T-cell (primary cell): ENCODE data around the gene TLE7. TPM values are rescaled to one million over a fixed set of nuclear protein-coding genes. Genes with fewer than 3 reads are reported as not detected.

Experiments
- ATAC-seq, 4 experiments: fragments of 200-7000 bp in 3 of 4; fragments of 150-1000 bp in 1 of 4; cut with Tn5 transposase; replicated peaks in 1 of 4; 1 replicate in 3 of 4; 2 replicates in 1 of 4; pipeline ENCODE4 v1.10.0; 2021; ENCODE audit warnings: moderate library complexity in 3 of 4, mild to moderate bottlenecking in 2 of 4, moderate number of reproducible peaks in 1 of 4
- CTCF ChIA-PET, 2 donors: fragments of 300-600 bp; sonication (Branson Sonifier 250); formaldehyde crosslinking; loops; one replicate each; lab custom pipeline; 2022; ENCODE audit warnings: antibody characterized with exemption in 2 of 2; lab: Charles Lee
- POLR2A ChIA-PET, 2 donors: fragments of 300-600 bp; sonication (Branson Sonifier 250); formaldehyde crosslinking; loops; one replicate each; lab custom pipeline; 2022; ENCODE audit warnings: antibody characterized with exemption in 2 of 2; lab: Charles Lee
- DNase-seq, 35 experiments: peaks; one replicate each; pipeline versions ENCODE4 v3.0.0 to v3.0.0-alpha.2; 2013 to 2023
- H3K27ac ChIP-seq: one replicate; pipeline ENCODE4 v1.5.1; 2013; ENCODE audit warnings: low read length
- H3K27me3 ChIP-seq, 2 experiments: replicated peaks in 1 of 2; 1 replicate in 1 of 2; 2 replicates in 1 of 2; pipeline versions ENCODE4 v1.6.1 to v1.7.0; 2013; ENCODE audit warnings: low read length in 1 of 2, mixed read lengths in 1 of 2; ENCODE audit not compliant: control insufficient read depth in 2 of 2, insufficient read depth in 2 of 2; ENCODE audit errors: extremely low read depth in 1 of 2
- H3K36me3 ChIP-seq, 2 donors: 1 replicate in 1 of 2; 2 replicates in 1 of 2; pipeline versions ENCODE4 v1.6.1 to v1.7.0; 2013; ENCODE audit warnings: low read length in 1 of 2; ENCODE audit not compliant: control insufficient read depth in 2 of 2, insufficient read depth in 1 of 2; ENCODE audit errors: extremely low read depth in 1 of 2
- H3K4me1 ChIP-seq, 2 experiments: 1 replicate in 1 of 2; 2 replicates in 1 of 2; pipeline versions ENCODE4 v1.6.1 to v1.7.0; 2013; ENCODE audit warnings: low read length in 2 of 2, mixed read lengths in 1 of 2; ENCODE audit not compliant: insufficient read depth in 2 of 2, control insufficient read depth in 1 of 2; ENCODE audit errors: extremely low read depth in 1 of 2
- H3K4me3 ChIP-seq, 2 donors: 1 replicate in 1 of 2; 2 replicates in 1 of 2; pipeline versions ENCODE4 v1.5.1 to v1.7.0; 2013; ENCODE audit warnings: mild to moderate bottlenecking in 2 of 2, low read length in 1 of 2, moderate library complexity in 1 of 2; ENCODE audit not compliant: control insufficient read depth in 1 of 2; ENCODE audit errors: extremely low read depth in 1 of 2
- H3K9me3 ChIP-seq: 2 replicates; pipeline ENCODE4 v1.7.0; 2013
- H3K27ac Mint-ChIP-seq, 2 donors: one replicate each; pipeline ENCODE4 v1.8.0; 2020 to 2021; ENCODE audit warnings: mild to moderate bottlenecking in 2 of 2, mixed read lengths in 2 of 2
- H3K27me3 Mint-ChIP-seq, 2 donors: one replicate each; pipeline ENCODE4 v1.8.0; 2021 to 2022; ENCODE audit warnings: mixed read lengths in 2 of 2
- H3K36me3 Mint-ChIP-seq: one replicate; pipeline ENCODE4 v1.8.0; 2021; ENCODE audit warnings: mixed read lengths
- H3K4me1 Mint-ChIP-seq, 3 donors: one replicate each; pipeline ENCODE4 v1.8.0; 2020 to 2022; ENCODE audit warnings: mixed read lengths in 3 of 3, mild to moderate bottlenecking in 1 of 3
- H3K4me3 Mint-ChIP-seq, 3 donors: one replicate each; pipeline ENCODE4 v1.8.0; 2020 to 2022; ENCODE audit warnings: mild to moderate bottlenecking in 3 of 3, mixed read lengths in 3 of 3, moderate library complexity in 3 of 3
- H3K9me3 Mint-ChIP-seq, 3 donors: one replicate each; pipeline ENCODE4 v1.8.0; 2020 to 2022; ENCODE audit warnings: mixed read lengths in 3 of 3
- WGBS: methylation state at CpG from one replicate; pipeline ENCODE4 v1.1.5; 2013; ENCODE audit warnings: missing lambda C conversion rate; ENCODE audit not compliant: insufficient coverage; 5-methylcytosine and 5-hydroxymethylcytosine counted together
- total RNA-seq, 35 experiments: library from RNA in 6 of 35; stranded (reverse) in 6 of 35; fragments of 120-200 nt in 1 of 35; gene quantifications; one replicate each; pipeline versions ENCODE4 v1.2.1 to v1.2.4 and lab custom pipeline; 2013 to 2026

Gene TLE7
- total RNA-seq, 5 donors from 2014 or later (not counting 1 experiment from before 2014, with no cell fraction given), result not detected

DNA sequence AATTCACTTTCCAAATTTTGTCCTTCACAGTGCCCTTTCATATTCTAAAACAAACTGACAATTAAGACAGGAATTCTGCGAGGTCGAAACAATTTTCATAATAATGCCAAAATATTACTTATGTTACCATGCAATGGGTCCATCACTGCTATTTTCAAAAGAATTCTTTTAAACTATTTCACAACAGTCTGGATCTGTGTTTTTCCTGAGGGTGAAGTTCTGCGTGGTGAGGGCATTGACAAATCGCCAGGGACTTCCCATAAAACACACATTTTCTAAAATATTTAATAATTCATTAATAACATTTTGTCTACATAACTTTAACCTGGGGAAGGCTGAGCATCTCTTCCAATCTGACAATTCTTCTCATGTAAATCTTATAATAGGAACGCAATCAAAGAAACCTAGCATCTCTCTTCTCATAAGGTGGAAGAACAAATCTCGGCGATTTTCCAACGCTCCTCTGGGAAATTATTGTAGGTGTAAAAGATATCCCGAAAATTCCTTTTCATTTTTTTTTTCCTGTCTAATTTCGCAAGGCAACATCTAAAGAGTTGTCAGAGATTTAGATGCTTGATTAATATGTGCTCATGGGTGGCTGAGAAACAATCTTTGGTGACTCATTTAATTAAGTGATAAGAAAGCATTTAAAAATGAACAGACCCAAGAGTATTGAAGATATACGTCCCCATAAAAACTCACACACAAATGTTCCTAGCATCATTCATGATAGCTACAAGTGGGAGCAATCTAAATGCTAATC is 41.9 kb downstream of the TLE7 start:
- no CpG with 5 or more reads among the region's 11 CpGs for WGBS
- ChIA-PET POLR2A (no interaction called here), CTCF (no interaction called here)
- no peak overlapping the region for H3K4me3 Mint-ChIP-seq
- peaks cover 15 to 38% of the 10 kb centered on the region in 2 donors for H3K27me3 Mint-ChIP-seq
- H3K4me3 ChIP-seq, result no peak overlapping the region
- no peaks in the 10 kb centered on the region for H3K36me3 Mint-ChIP-seq
- no peak for DNase-seq
- no peak overlapping the region for H3K27ac Mint-ChIP-seq
- H3K4me1 Mint-ChIP-seq, result no peaks in the 10 kb centered on the region
- H3K9me3 Mint-ChIP-seq, result no peaks in the 10 kb centered on the region
- ATAC-seq, result no peak
- H3K9me3 ChIP-seq, result no peaks in the 10 kb centered on the region
- no peaks in the 10 kb centered on the region for H3K4me1 ChIP-seq
- H3K36me3 ChIP-seq, result no peaks in the 10 kb centered on the region
- peaks cover 0 to 33% of the 10 kb centered on the region in 2 experiments for H3K27me3 ChIP-seq
- no peak overlapping the region for H3K27ac ChIP-seq

- 72% methylated on average over 10 of the region's 10 CpGs for WGBS
- ATAC-seq, result no peak
- Mint-ChIP-seq H3K27ac (no peak overlapping the region), H3K4me1 (no peaks in the 10 kb centered on the region), H3K27me3 (peaks cover 17 to 30% of the 10 kb centered on the region in 2 donors), H3K9me3 (no peaks in the 10 kb centered on the region), H3K4me3 (no peak overlapping the region), H3K36me3 (no peaks in the 10 kb centered on the region)
- ChIA-PET CTCF (no interaction called here), POLR2A (no interaction called here)
- H3K4me3 ChIP-seq, result no peak overlapping the region
- no peak for DNase-seq
- no peaks in the 10 kb centered on the region for H3K9me3 ChIP-seq
- peaks cover 0 to 15% of the 10 kb centered on the region in 2 experiments for H3K27me3 ChIP-seq
- H3K27ac ChIP-seq, result no peak overlapping the region
- no peaks in the 10 kb centered on the region for H3K36me3 ChIP-seq
- H3K4me1 ChIP-seq, result no peaks in the 10 kb centered on the region
These were observed 45.3 kb downstream of the TLE7 start for GRCh38 chr16:71396594-71396993.

DNA sequence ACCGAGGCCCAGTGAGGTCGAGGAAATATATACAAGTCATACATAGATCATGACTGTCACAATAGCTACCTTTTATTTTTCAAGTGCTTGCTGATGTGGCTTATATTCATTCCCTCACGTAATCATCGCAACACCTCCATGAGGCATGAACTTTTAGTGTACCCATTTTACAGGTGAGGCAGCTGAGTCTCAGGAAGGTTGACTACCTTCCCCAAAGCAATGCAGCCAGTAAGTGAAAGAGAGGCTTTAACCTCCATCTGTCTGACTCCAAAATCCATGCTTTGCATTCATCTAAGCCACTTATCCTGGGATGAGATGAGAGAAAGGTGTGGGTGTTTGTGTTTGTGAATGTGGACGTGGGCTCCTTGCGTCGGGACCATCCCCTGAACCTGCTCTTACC is 52.5 kb downstream of the TLE7 start:
- peaks cover 3 to 7% (median 6%) of the 10 kb centered on the region in 3 donors for H3K4me1 Mint-ChIP-seq
- CTCF ChIA-PET, result no interaction called here
- no peak overlapping the region for H3K27ac Mint-ChIP-seq
- H3K27me3 Mint-ChIP-seq, result peaks cover 46 to 47% of the 10 kb centered on the region in 2 donors
- no peaks in the 10 kb centered on the region for H3K9me3 Mint-ChIP-seq
- Histone ChIP-seq H3K36me3 (no peaks in the 10 kb centered on the region), H3K4me3 (no peak overlapping the region), H3K4me1 (no peaks in the 10 kb centered on the region), H3K9me3 (no peaks in the 10 kb centered on the region), H3K27me3 (peaks cover 0 to 27% of the 10 kb centered on the region in 2 experiments), H3K27ac (no peak overlapping the region)
- POLR2A ChIA-PET, result no interaction called here
- ATAC-seq (no peak), DNase-seq (no peak)
- no peaks in the 10 kb centered on the region for H3K36me3 Mint-ChIP-seq
- H3K4me3 Mint-ChIP-seq, result no peak overlapping the region
- WGBS, result no CpG with 5 or more reads among the region's 7 CpGs

GRCh38 chr16:71387045-71387871 is 54.6 kb downstream of the TLE7 start:
- POLR2A ChIA-PET, result no interaction called here

GRCh38 chr16:71384073-71384724 is 57.7 kb downstream of the TLE7 start:
- Mint-ChIP-seq H3K9me3 (no peaks in the 10 kb centered on the region), H3K27ac (no peak overlapping the region), H3K4me3 (no peak overlapping the region), H3K36me3 (no peaks in the 10 kb centered on the region), H3K4me1 (peaks cover 3 to 7% (median 6%) of the 10 kb centered on the region in 3 donors), H3K27me3 (peaks cover 28 to 35% of the 10 kb centered on the region in 2 donors)
- Histone ChIP-seq H3K4me3 (no peak overlapping the region), H3K9me3 (no peaks in the 10 kb centered on the region), H3K36me3 (no peaks in the 10 kb centered on the region), H3K4me1 (no peaks in the 10 kb centered on the region), H3K27ac (no peak overlapping the region), H3K27me3 (peaks cover 0 to 19% of the 10 kb centered on the region in 2 experiments)
- ChIA-PET CTCF (no interaction called here), POLR2A (no interaction called here)
- WGBS, result 52% methylated on average over 5 of the region's 10 CpGs
- DNase-seq, result no peak
- no peak for ATAC-seq

More at GRCh38 chr16:71387045-71387871, 54.6 kb downstream of the TLE7 start:
- H3K27me3 Mint-ChIP-seq, result peaks cover 37 to 43% of the 10 kb centered on the region in 2 donors
- no peak for DNase-seq
- CTCF ChIA-PET, result no interaction called here
- peak overlapping the region in 1 of 2 donors; percentile 33 for H3K27ac Mint-ChIP-seq
- Histone ChIP-seq H3K4me1 (no peaks in the 10 kb centered on the region), H3K4me3 (no peak overlapping the region), H3K27ac (no peak overlapping the region), H3K9me3 (no peaks in the 10 kb centered on the region), H3K36me3 (no peaks in the 10 kb centered on the region), H3K27me3 (peaks cover 0 to 27% of the 10 kb centered on the region in 2 experiments)
- no peak for ATAC-seq
- 19% methylated on average over 4 of the region's 9 CpGs for WGBS
- H3K4me3 Mint-ChIP-seq, result no peak overlapping the region
- H3K9me3 Mint-ChIP-seq, result no peaks in the 10 kb centered on the region
- no peaks in the 10 kb centered on the region for H3K36me3 Mint-ChIP-seq
- H3K4me1 Mint-ChIP-seq, result peaks cover 3 to 7% (median 6%) of the 10 kb centered on the region in 3 donors

- POLR2A ChIA-PET, result no interaction called here
- 51% methylated on average over 4 of the region's 11 CpGs for WGBS
- H3K27me3 Mint-ChIP-seq, result peaks cover 28 to 33% of the 10 kb centered on the region in 2 donors
- H3K4me3 ChIP-seq, result no peak overlapping the region
- no peak for ATAC-seq
- no peak for DNase-seq
- H3K4me1 Mint-ChIP-seq, result peaks cover 3 to 7% (median 6%) of the 10 kb centered on the region in 3 donors
- CTCF ChIA-PET, result no interaction called here
- no peak overlapping the region for H3K27ac Mint-ChIP-seq
- no peak overlapping the region for H3K27ac ChIP-seq
- H3K36me3 ChIP-seq, result no peaks in the 10 kb centered on the region
- H3K9me3 ChIP-seq, result no peaks in the 10 kb centered on the region
- H3K9me3 Mint-ChIP-seq, result no peaks in the 10 kb centered on the region
- H3K36me3 Mint-ChIP-seq, result no peaks in the 10 kb centered on the region
- no peak overlapping the region for H3K4me3 Mint-ChIP-seq
- no peaks in the 10 kb centered on the region for H3K4me1 ChIP-seq
- H3K27me3 ChIP-seq, result peaks cover 0 to 15% of the 10 kb centered on the region in 2 experiments
These were observed 58.6 kb downstream of the TLE7 start for GRCh38 chr16:71383054-71383773.
